ENCODE measurements around the gene ARHGAP30.
"Not testable (repeated sequence)": the region's sequence is repeated elsewhere in the genome, so short reads cannot be mapped to it uniquely, and the experiment has no call there.

DNA sequence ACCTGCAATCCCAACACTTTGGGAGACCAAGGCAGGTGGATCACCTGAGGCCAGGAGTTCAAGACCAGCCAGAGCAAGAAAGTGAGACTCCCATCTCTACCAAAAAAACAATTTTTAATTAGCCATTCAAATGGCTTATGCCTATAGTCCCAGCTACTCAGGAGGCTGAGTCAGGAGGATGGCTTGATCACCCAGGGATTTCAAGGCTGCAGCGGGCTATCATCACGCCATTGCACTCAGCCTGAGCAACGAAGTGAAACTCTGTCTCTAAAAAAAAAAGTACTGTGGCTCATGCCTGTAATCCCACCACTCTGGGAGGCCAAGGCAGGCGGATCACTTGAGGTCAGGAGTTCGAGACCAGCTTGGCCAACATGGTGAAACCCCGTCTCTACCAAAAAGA is 46.3 kb upstream of the ARHGAP30 start:
- TF ChIP-seq POLR2AphosphoS5, SPI1, POLR2A, TAF1, POU2F2 (IDR thresholded peaks at IDR 0.05; ENCODE audit: low read depth, low read length): not testable (repeated sequence)

All from GM12891 (cell line).